Stimulated activated CD8-positive, alpha-beta memory T cell treated with anti-CD3 and anti-CD28 coated beads, Interleukin-4, amount 100 ng/mL, for 24 hours (primary cell): ENCODE data around the gene TMTC2.
"Not testable (repeated sequence)": the region's sequence is repeated elsewhere in the genome, so short reads cannot be mapped to it uniquely, and the experiment has no call there.

Experiments
- DNase-seq: peaks from one replicate; pipeline ENCODE4 v3.0.0-alpha.2; 2020; ENCODE audit warnings: low read depth

Gene TMTC2

GRCh38 chr12:83083616-83084015 lies 396.9 kb downstream of the TMTC2 start:
- DNase-seq: no peak

- no peak for DNase-seq
Measured at GRCh38 chr12:83084516-83085234, 398.0 kb downstream of the TMTC2 start.

GRCh38 chr12:83086023-83086422 lies 399.3 kb downstream of the TMTC2 start:
- no peak for DNase-seq

DNA sequence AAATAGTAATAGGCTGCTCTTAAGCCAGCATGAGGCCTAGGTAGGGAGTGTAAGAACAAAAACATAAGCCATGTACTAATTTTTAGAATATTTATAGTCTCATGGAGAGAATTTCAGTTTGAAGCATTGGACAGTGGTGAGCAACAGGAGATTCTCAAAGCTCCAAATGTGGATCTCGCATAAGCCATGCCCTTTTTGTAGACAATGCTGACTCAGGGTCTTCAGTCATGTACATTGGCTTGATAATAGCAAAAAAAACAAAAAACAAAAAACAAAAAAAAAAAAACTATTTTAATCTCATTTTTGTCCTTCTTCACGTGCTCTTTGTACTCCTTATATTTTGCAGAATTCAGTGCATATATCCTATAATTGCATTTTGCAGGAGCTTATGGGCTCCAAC lies 402.9 kb downstream of the TMTC2 start:
- DNase-seq: no peak

DNA sequence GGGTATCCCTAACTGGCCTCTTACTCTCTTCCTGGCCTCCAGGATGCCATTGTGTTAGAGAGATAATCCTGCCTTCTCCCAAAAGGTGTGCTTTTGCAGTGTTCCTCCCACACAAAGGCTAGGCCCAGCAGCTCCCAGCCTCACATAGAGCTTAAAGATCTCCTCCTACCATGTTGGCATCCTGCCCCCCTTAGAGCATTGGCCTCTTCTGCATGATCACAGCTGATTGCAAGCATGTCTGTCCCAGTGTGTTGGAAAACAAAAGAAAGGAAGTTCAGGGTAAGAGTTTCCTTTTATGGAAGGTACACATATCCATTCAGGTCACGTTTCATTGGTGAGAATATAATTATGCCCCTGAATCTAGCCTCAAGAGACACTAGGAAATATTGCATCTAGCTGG lies 405.4 kb downstream of the TMTC2 start:
- no peak for DNase-seq

- no peak for DNase-seq
Measured at GRCh38 chr12:83092606-83093005, 405.9 kb downstream of the TMTC2 start.

GRCh38 chr12:83093426-83093825 lies 406.7 kb downstream of the TMTC2 start:
- no peak for DNase-seq

- no peak for DNase-seq
Measured at GRCh38 chr12:83097643-83098342, 411.1 kb downstream of the TMTC2 start.

DNA sequence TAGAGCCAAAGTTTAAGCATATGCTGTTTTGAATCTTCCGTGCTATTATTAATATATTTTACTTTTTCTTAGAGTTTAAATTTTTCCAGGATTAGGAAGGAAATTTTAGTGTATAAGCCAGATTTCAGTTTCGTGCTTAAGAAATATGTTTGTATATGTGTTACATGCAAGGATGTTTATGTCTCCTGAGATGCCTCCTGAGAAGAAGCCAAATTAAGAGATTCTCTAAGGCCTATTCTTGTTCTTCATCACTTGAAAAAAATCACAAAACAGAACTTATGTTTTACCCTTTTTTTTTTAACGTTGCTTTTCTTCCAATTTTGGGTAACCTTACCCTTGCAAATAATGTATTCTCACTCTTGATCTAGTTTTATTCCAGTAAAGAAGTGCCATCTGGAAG lies 412.7 kb downstream of the TMTC2 start:
- no peak for DNase-seq

- no peak for DNase-seq
Measured at GRCh38 chr12:83102499-83102898, 415.8 kb downstream of the TMTC2 start.

DNA sequence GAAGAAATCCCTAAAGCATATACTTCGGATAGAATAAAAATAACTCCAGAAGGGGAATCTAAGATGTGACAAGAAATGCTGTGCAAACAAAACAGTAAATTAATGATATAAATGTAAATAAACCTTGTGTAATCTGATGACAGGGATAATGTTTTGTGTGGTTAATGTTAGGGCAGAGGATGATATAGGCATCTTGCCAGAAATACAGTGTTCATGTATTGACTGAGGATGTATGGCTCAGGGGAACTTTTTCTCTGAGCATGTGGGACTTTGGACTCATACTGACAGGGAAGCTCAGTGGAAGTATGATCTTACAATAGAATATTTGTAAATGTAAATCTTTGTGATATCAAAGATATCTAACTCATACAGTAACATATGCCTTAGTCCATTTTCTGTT lies 420.2 kb downstream of the TMTC2 start:
- no peak for DNase-seq

DNA sequence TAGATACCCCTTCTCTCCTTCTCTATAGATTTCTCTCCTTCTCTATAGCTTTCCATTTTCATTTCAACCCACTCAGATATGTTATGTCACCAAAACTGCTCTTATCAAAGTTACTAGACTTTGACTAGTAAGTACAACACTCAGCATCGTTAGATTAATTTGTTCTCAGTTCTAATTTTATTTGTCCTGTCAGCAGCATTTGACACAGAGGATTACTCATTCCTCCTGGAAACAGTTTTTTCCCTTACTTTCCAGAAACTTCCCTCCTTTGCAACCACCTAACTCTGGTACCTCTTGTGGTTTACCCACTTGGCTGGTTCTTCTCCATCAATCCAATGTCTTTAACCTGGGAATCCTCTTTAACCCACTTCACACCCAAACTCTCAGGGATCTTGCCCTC lies 423.7 kb downstream of the TMTC2 start:
- no peak for DNase-seq

DNA sequence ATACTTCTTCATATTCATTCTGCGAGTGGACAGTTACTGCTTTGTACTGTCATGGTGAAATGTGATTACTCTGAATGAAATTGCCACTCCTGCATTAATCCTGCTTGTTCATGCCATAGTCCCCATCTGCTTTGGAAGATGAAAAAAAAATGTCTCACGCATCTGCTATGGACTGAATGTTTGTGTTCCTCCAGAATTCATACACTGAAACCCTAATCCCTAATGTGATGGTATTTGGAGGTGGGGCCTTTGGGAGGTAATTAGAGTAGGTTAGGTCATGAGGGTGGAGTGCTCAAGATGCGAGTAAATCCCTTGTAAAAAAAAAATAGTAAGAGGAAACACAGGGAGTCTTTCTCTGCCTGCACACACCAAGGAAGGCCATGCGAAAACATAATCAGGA lies 427.2 kb downstream of the TMTC2 start:
- no peak for DNase-seq

- DNase-seq: no peak
Measured at GRCh38 chr12:83114966-83115365, 428.3 kb downstream of the TMTC2 start.

GRCh38 chr12:83117926-83118325 lies 431.2 kb downstream of the TMTC2 start:
- DNase-seq: not testable (repeated sequence)

DNA sequence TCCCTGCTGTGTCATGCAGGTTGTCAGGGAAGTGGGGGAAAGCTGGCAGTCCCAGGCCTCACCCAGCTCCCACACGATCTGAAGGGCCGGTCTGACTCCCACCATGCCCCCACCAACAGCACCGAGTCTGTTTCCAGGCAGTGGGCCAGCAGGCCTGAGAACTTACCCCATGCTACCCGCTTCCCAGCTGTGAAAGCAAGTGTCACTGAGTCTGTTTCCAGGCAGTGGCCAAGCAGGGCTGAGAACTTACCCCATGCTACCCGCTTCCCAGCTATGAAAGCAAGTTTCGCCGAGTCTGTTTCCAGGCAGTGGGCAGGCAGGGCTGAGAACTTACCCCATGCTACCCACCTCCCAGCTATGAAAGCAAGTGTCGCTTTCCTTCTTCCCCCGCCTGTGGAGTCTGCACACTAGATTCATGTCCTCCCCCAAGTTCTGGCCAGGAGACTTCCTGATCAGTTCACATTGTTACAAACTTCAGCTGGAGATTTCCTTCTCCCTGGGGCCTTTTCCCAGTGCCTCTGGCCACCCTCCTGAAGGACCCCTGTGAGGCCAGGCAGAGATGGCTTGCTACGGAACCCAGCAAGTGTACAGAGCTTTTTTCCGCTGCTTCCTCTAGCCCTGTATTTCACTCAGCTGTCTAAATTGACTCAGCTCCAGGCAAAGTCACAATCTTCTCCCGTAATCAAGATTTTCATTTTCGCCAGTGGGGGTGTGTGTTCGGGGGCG lies 435.4 kb downstream of the TMTC2 start:
- DNase-seq: no peak

- no peak for DNase-seq
Measured at GRCh38 chr12:83122623-83122934, 435.9 kb downstream of the TMTC2 start.

DNA sequence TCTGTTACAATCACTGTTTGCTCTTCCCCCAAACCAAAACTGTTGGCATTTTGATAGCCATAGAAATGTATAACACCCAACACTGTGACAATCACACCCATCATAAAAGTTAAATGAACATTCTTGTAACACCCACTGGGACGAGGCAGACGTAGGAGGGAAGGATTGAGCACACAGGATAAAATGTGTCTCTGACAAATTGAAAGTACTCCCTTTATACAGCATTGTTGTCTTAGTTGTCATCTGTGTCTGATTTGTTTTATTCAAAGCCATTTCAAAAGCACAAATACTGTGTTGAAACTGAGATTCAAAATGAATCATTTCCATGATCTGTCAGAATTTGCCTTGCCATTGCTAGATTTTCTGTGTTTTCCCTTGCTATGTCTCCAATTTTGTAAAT lies 436.3 kb downstream of the TMTC2 start:
- no peak for DNase-seq

- DNase-seq: no peak
Measured at GRCh38 chr12:83128540-83128939, 441.8 kb downstream of the TMTC2 start.

DNA sequence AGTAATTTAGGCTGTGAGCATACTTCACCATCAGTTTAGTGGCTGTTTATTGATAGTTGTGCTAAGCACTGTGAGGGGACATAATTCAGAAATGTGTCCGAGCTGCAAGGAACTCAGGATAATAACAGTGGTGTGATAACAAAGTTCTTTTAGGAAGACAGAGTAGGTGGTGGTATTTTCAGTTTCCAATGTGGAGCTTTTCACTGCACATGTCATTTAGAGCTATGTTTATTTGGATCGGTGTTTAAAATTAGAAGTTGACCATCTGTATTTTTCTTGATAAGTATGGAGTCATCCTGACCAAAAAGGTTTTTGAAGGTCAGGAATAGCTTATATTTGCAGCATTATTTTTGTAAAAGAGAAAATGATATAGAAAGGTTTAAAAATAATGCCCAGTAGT lies 443.5 kb downstream of the TMTC2 start:
- DNase-seq: no peak

DNA sequence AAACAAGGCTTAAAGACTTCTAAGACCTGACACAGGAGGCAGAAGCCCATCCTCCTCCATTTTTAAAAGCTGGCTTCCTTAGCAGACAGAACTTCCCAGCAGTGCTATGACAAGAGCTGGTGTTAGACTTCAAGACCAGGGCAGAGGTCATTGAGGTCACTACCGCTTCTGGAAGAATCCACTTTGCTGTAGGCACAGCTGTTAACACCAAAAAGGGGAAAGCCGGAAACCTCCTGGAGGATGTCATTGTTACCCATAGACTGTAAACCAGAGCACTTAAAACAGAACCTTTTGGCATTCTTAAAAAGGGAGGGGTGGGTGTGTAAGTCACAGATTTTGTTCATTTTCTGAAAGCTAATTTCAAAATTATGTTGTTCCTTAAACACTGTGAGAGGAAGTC lies 445.7 kb downstream of the TMTC2 start:
- DNase-seq: no peak

DNA sequence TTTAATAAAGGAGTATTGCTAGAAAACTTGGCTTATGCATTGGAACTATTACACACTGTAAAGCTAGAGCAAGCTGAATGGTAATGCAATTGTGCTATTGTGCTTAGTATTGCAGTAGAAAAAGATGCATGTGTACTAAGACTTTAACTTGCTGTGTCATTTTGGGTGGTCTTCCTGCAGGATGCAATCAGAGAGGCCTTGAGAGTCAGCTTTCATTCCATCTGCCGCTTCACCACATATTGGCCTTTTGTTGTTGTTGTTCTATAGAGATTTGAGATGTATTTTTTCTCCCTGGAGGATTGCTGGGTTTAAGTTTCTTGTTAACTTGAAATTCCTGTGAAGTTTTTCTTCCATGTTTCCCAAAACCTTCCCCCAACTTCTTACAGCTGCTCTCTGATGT lies 449.7 kb downstream of the TMTC2 start:
- DNase-seq: no peak

- DNase-seq: no peak
Measured at GRCh38 chr12:83140135-83140534, 453.4 kb downstream of the TMTC2 start.
